K562 (cell line): ENCODE results near the gene UNC5C. TPM values are rescaled to one million over a fixed set of nuclear protein-coding genes. Genes with fewer than 3 reads are reported as not detected.

Experiments
- ATAC-seq: fragments of 200-7000 bp; cut with Tn5 transposase; 3 replicates; pipeline ENCODE4 v1.9.1; 2020; ENCODE audit warnings: moderate library complexity
- BruUV-seq: library from RNA; stranded (reverse); fragments of 400-500 nt; replicated peaks from 2 replicates; lab custom pipeline; 2021; lab: Mats Ljungman, UMichigan
- CTCF ChIA-PET: fragments of 300-600 bp; formaldehyde crosslinking; extraction: SDS; loops from one replicate; lab custom pipeline; 2021; ENCODE audit warnings: low intra/inter-chr PET ratio; lab: Yijun Ruan, JAX
- POLR2A ChIA-PET: fragments of 300-600, 350-650 bp; sonication (Branson Sonifier 250); formaldehyde crosslinking; extraction: SDS; loops from one replicate; lab custom pipeline; 2021; ENCODE audit warnings: antibody characterized with exemption, inconsistent platforms; lab: Yijun Ruan, JAX
- DNase-seq, 4 experiments: peaks; one replicate each; pipeline versions ENCODE4 v3.0.0 to v3.0.0-alpha.2; 2011 to 2018; ENCODE audit warnings: low spot score in 3 of 4, mixed read lengths in 3 of 4; ENCODE audit errors: extremely low read depth in 1 of 4
- FAIRE-seq: peaks from 2 replicates; lab custom pipeline; 2011; peaks lifted over from hg19 to GRCh38; lab: Jason Lieb, UNC
- H2AFZ ChIP-seq: 2 replicates; pipeline ENCODE4 v1.6.0; 2011; ENCODE audit warnings: low read depth, low read length, control low read depth, inconsistent platforms
- H3K27ac ChIP-seq: fragments of 200-600 bp; 3 replicates; pipeline ENCODE4 v1.8.0; 2011; ENCODE audit warnings: low read depth, mild to moderate bottlenecking, control low read depth, inconsistent platforms, low read length, moderate library complexity, mixed read lengths; ENCODE audit errors: extremely low read depth
- H3K27me3 ChIP-seq, 2 experiments: fragments of 300-600 bp in 1 of 2; 2 replicates in 1 of 2; 3 replicates in 1 of 2; pipeline versions ENCODE4 v1.6.0 to v1.8.0; 2011; ENCODE audit warnings: inconsistent platforms in 2 of 2, low read length in 2 of 2, mild to moderate bottlenecking in 1 of 2, mixed read lengths in 1 of 2, moderate library complexity in 1 of 2; ENCODE audit not compliant: control insufficient read depth in 2 of 2, insufficient read depth in 2 of 2
- H3K36me3 ChIP-seq: fragments of 300-600 bp; 3 replicates; pipeline ENCODE4 v1.8.0; 2011; ENCODE audit warnings: mild to moderate bottlenecking, low read length, inconsistent platforms; ENCODE audit not compliant: control insufficient read depth, insufficient read depth
- H3K4me1 ChIP-seq, 2 experiments: fragments of 200-600 bp in 1 of 2; replicated peaks in 1 of 2; 2 replicates in 1 of 2; 3 replicates in 1 of 2; pipeline versions ENCODE4 v1.5.1 to v1.8.0; 2011; ENCODE audit warnings: inconsistent platforms in 2 of 2, low read length in 2 of 2, mild to moderate bottlenecking in 1 of 2, mixed read lengths in 1 of 2, moderate library complexity in 1 of 2; ENCODE audit not compliant: control insufficient read depth in 2 of 2, insufficient read depth in 2 of 2
- H3K4me2 ChIP-seq: 2 replicates; pipeline ENCODE4 v1.6.1; 2011; ENCODE audit warnings: low read length, control low read depth, inconsistent platforms, mixed read lengths; ENCODE audit not compliant: insufficient read depth
- H3K4me3 ChIP-seq: fragments of 200-600 bp; sonication (generic), shearing (Covaris generic); 2 replicates; pipeline ENCODE4 v1.5.1; 2016; ENCODE audit warnings: control low read depth, inconsistent platforms
- H3K79me2 ChIP-seq: fragments of 200-600 bp; 3 replicates; pipeline ENCODE4 v1.8.0; 2011; ENCODE audit warnings: low read length, inconsistent platforms; ENCODE audit not compliant: control insufficient read depth, insufficient read depth
- H3K9ac ChIP-seq, 2 experiments: 2 replicates each; pipeline versions ENCODE4 v1.6.0 to v1.6.1; 2011; ENCODE audit warnings: low read depth in 2 of 2, low read length in 2 of 2, control low read depth in 1 of 2, inconsistent platforms in 1 of 2, mild to moderate bottlenecking in 1 of 2, mixed read lengths in 1 of 2; ENCODE audit not compliant: insufficient read depth in 1 of 2
- H3K9me1 ChIP-seq: one replicate; pipeline ENCODE4 v1.6.0; 2011; ENCODE audit warnings: inconsistent platforms, mild to moderate bottlenecking, low read length, moderate library complexity; ENCODE audit not compliant: control insufficient read depth, insufficient read depth
- H3K9me3 ChIP-seq: replicated peaks from 2 replicates; pipeline ENCODE4 v1.5.1; 2011; ENCODE audit warnings: low read depth, low read length, inconsistent platforms; ENCODE audit not compliant: control insufficient read depth, insufficient read depth
- H4K20me1 ChIP-seq: replicated peaks from 2 replicates; pipeline ENCODE4 v1.6.1; 2011; ENCODE audit warnings: low read length, inconsistent platforms, mixed read lengths; ENCODE audit not compliant: control insufficient read depth, insufficient read depth
- CBX2 ChIP-seq: fragments of 200-600 bp; sonication (generic); IDR thresholded peaks from one replicate; pipeline ENCODE4 v1.6.1; 2012; ENCODE audit warnings: mild to moderate bottlenecking, low read length, inconsistent platforms; ENCODE audit not compliant: insufficient read depth, poor library complexity, severe bottlenecking
- ETS2 ChIP-seq: IDR thresholded peaks from 2 replicates; pipeline ENCODE4 v1.6.1; 2016; ENCODE audit warnings: borderline replicate concordance, missing genetic modification characterization, mild to moderate bottlenecking, moderate library complexity, missing compliant biosample characterization; ENCODE audit not compliant: poor library complexity, severe bottlenecking
- GATA2 ChIP-seq: sonication (generic); formaldehyde crosslinking; IDR thresholded peaks from 2 replicates; pipeline ENCODE4 v1.4.0; 2020; ENCODE audit warnings: mild to moderate bottlenecking, missing genetic modification reagents
- HNRNPLL ChIP-seq: fragments of 200-400 bp; formaldehyde crosslinking; IDR thresholded peaks from 2 replicates; pipeline ENCODE4 v1.6.1; 2017; ENCODE audit warnings: low read length, low read depth, mild to moderate bottlenecking; ENCODE audit not compliant: poor library complexity, severe bottlenecking
- RREB1 ChIP-seq: fragments of 250-450 bp; sonication (Bioruptor Pico); IDR thresholded peaks from 2 replicates; pipeline ENCODE4 v1.4.0; 2020
- SIX5 ChIP-seq, 2 experiments: IDR thresholded peaks; 2 replicates each; pipeline ENCODE4 v1.6.1; 2011; ENCODE audit warnings: low read length in 2 of 2, borderline replicate concordance in 1 of 2, low read depth in 1 of 2, mild to moderate bottlenecking in 1 of 2, moderate library complexity in 1 of 2; ENCODE audit not compliant: insufficient read depth in 1 of 2
- THRAP3 ChIP-seq: fragments of 450-650 bp; IDR thresholded peaks from 2 replicates; pipeline ENCODE4 v1.6.1; 2016; ENCODE audit warnings: mild to moderate bottlenecking, inconsistent platforms, borderline replicate concordance
- ZNF551 ChIP-seq: fragments of 250-450 bp; sonication (Bioruptor Pico); IDR thresholded peaks from 2 replicates; pipeline ENCODE4 v1.5.0; 2021; ENCODE audit warnings: mild to moderate bottlenecking, moderate library complexity
- WGBS: fragments of 100-300 bp; shearing (Covaris generic); methylation state at CpG from one replicate; pipeline ENCODE4 v1.1.6; 2016; ENCODE audit warnings: low coverage, mixed read lengths; ENCODE audit not compliant: insufficient coverage; ENCODE audit errors: missing lambda C conversion rate; 5-methylcytosine and 5-hydroxymethylcytosine counted together
- in situ Hi-C: fragments of 300-500 bp; cut with MboI; formaldehyde crosslinking; loops from 4 replicates; pipeline ENCODE4 v1.15.0; 2018; ENCODE audit warnings: inconsistent platforms, mixed read lengths
- intact Hi-C: fragments of 100-400 bp; cut with micrococcal nuclease; formaldehyde crosslinking; loops from 2 replicates; pipeline ENCODE4 v1.14.2; 2022
- polyA plus RNA-seq, 8 experiments: library from polyadenylated mRNA; depleted of rRNA in 4 of 8; stranded (reverse) in 5 of 8; unstranded in 3 of 8; fragments of >200 nt; fragmentation: Nextera tagmentation in 2 of 8; fragmentation: Illumina TruSeq in 1 of 8; extraction: Ambion mirVana in 2 of 8; extraction: Trizol in 1 of 8; gene quantifications; 2 replicates each; pipeline versions ENCODE4 v1.2.1 to v1.2.3, GENCODE V29; 2011 to 2014; ENCODE audit warnings: inconsistent platforms in 1 of 8, missing spikeins in 1 of 8
- total RNA-seq, 7 experiments: library from RNA; depleted of rRNA in 6 of 7; stranded (reverse); fragments of >200 nt in 6 of 7; fragmentation: Illumina TruSeq in 2 of 7; extraction: Trizol in 2 of 7; gene quantifications; 2 replicates each; pipeline versions ENCODE4 v1.2.1 to v1.2.3, GENCODE V29; 2011 to 2021; ENCODE audit warnings: low replicate concordance in 1 of 7

Gene UNC5C
- total and polyA plus RNA-seq, 9 of the 15 experiments (the other 6 are each of a cell fraction or from before 2014, with no cell fraction given) = under 0.01 to 0.10 (median 0.03) TPM; not detected in 1

- TF ChIP-seq RREB1 (CRISPR knock-in tag) = no peak
- no peak for TF ChIP-seq ETS2 (tag)
Observed at GRCh38 chr4:95410387-95410977, 138.3 kb downstream of the UNC5C start (continued).

DNA sequence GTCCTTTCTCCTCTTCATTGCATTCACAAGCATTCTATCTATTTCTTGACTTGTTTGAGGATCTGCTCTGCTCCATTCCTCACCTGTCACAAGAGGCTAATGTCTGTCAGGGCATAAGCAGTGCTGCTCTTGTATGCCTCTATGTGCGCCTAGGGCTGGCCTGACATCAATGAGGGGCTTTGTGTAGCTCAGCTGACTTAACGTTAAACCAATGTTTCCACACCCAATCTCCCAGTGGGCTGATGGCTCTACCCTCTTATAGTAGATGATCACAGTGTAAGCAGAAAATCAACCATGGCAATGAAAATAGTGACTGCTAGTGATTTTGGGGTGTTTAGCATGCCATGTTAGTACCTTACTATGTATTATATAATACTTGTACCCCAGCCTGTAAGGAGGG, 139.0 kb downstream of the UNC5C start:
- TF ChIP-seq HNRNPLL = no peak
- no peak for TF ChIP-seq GATA2 (CRISPR knock-in tag)
- no peak for TF ChIP-seq SIX5 (IDR thresholded peaks at IDR 0.05; ENCODE audit: borderline replicate concordance in 1 of 2, insufficient read depth in 1 of 2, low read depth in 1 of 2, low read length in 2 of 2)
- no peak for TF ChIP-seq ZNF551 (CRISPR knock-in tag)
- TF ChIP-seq THRAP3 = no peak
- TF ChIP-seq CBX2 = no peak
- TF ChIP-seq, all 486 proteins: peak for 0
- H2AFZ ChIP-seq = no peak overlapping the region
- ChIA-PET POLR2A (no interaction called here), CTCF (no interaction called here)
- intact Hi-C loops = no loop called here
- no peaks in the 10 kb centered on the region for H3K9me1 ChIP-seq
- no peak overlapping the region for H3K27ac ChIP-seq
- H3K79me2 ChIP-seq = no peaks in the 10 kb centered on the region
- ATAC-seq = no peak
- no peaks in the 10 kb centered on the region for H4K20me1 ChIP-seq
- 0% methylated on average over 2 of the region's 2 CpGs for WGBS
- H3K36me3 ChIP-seq = no peaks in the 10 kb centered on the region
- no peak overlapping the region for H3K9ac ChIP-seq
- H3K27me3 ChIP-seq = peaks cover 4 to 6% of the 10 kb centered on the region in 2 experiments; a peak in 2 of 5 replicates
- no peak overlapping the region for H3K4me3 ChIP-seq
- BruUV-seq = no TSS peak
- H3K4me2 ChIP-seq = no peak overlapping the region
- H3K9me3 ChIP-seq = no peaks in the 10 kb centered on the region
- in situ Hi-C loops = no loop called here
- no peaks in the 10 kb centered on the region for H3K4me1 ChIP-seq
- no peak for DNase-seq
- FAIRE-seq = no peak
